Fibroblast of skin of left biceps (primary cell): ENCODE measurements around the gene YIPF2.
"Not testable (repeated sequence)": the region's sequence is repeated elsewhere in the genome, so short reads cannot be mapped to it uniquely, and the experiment has no call there.

ENCODE experiments used
- DNase-seq, 2 experiments: peaks; one replicate each; pipeline ENCODE4 v3.0.0-alpha.2; 2013; ENCODE audit warnings: low read depth in 2 of 2

YIPF2 gene

GRCh38 chr19:10911579-10912363 is 16.7 kb downstream of the YIPF2 start:
- no peak for DNase-seq

GRCh38 chr19:10908380-10908960 is 20.0 kb downstream of the YIPF2 start:
- DNase-seq, result no peak

GRCh38 chr19:10907925-10908324 is 20.5 kb downstream of the YIPF2 start:
- no peak for DNase-seq

- DNase-seq, result no peak
Observed at GRCh38 chr19:10899151-10899653, 29.2 kb downstream of the YIPF2 start.

DNA sequence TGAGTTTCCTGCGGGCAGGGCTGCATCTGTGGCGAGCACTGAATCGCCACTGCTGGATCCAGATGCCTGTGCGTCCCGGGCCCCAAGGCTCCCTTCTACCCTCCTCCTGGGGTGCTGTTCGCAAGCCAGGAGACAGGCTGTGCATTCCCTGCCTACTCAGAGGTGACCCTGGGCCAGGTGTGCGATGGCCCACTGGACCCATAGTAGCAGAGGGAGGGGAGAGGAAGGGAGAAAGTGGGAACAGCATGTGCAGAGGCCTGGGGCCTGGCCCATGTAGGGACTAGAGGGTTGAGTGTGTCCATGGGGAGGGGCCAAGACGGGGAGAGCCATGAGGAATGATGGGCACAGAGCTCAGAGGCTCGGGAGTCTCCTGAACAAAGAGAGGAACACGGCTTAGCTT is 29.8 kb downstream of the YIPF2 start:
- DNase-seq, result no peak

- no peak for DNase-seq
Observed at GRCh38 chr19:10896851-10897526, 31.4 kb downstream of the YIPF2 start.

DNA sequence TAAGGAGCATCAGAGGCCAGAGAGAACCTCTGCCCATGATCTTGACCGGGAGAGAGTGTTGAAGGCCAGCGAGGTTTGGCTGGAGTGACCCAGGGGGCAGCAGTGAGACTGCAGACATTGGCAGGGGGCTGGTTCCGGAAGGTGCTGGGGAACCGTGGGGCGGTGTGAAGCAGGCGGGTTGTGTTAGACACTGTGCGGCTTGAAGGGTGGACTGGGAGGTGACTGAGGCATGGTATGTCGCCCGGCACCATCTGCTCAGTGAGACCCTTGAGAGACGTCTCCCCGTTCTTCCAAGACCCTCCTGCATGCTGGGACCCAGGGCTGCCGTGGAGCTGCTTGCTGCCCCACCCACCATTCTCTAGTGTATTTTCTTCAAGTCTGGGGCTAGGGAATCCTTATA is 32.5 kb downstream of the YIPF2 start:
- no peak for DNase-seq

DNA sequence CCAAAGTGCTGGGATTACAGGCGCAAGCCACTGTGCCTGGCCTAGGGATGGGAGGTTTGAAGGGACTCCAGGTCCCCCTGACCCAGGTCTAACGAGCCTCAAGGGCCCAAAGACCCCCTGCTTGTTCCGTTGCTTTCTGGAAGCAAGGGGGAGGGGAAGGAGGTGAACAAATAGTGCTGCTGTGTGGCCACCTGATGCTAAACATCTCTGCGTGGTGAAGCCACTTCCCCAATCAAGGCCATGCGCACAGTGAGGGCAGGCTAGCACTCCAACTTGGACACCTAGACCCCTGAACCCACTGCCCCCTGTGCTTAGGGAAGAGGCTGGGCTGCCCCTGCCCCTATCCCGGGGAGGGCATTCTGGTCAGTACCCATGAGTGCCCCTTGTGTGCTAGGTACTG is 33.1 kb downstream of the YIPF2 start:
- no peak for DNase-seq

- DNase-seq, result no peak
Observed at GRCh38 chr19:10894911-10895213, 33.6 kb downstream of the YIPF2 start.

- DNase-seq, result no peak
Observed at GRCh38 chr19:10892256-10892655, 36.2 kb downstream of the YIPF2 start.

GRCh38 chr19:10891405-10892086 is 36.9 kb downstream of the YIPF2 start:
- DNase-seq, result no peak

GRCh38 chr19:10889880-10890279 is 38.6 kb downstream of the YIPF2 start:
- no peak for DNase-seq

DNA sequence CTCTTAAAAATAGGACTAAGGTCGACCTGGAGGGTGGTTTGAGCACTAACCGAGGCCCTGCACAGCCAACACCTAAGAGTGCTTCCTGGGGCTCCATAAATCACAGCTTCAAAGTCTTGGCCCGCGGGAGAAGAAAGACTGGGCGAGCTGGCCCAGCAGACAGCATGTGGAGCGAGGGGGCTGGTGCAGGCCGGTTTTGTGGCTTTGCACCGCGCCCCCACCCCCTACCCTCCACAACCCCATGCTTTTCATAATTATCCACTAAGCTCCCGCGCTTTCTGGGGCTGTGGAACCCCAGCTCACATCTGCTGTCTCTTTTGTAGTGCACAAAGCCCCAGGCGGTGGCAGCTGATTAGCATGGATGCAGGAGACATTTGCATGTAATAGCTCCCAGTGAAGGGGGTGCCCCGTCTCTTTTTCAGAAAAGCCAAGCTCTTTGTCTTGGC is 40.0 kb downstream of the YIPF2 start:
- no peak for DNase-seq

DNA sequence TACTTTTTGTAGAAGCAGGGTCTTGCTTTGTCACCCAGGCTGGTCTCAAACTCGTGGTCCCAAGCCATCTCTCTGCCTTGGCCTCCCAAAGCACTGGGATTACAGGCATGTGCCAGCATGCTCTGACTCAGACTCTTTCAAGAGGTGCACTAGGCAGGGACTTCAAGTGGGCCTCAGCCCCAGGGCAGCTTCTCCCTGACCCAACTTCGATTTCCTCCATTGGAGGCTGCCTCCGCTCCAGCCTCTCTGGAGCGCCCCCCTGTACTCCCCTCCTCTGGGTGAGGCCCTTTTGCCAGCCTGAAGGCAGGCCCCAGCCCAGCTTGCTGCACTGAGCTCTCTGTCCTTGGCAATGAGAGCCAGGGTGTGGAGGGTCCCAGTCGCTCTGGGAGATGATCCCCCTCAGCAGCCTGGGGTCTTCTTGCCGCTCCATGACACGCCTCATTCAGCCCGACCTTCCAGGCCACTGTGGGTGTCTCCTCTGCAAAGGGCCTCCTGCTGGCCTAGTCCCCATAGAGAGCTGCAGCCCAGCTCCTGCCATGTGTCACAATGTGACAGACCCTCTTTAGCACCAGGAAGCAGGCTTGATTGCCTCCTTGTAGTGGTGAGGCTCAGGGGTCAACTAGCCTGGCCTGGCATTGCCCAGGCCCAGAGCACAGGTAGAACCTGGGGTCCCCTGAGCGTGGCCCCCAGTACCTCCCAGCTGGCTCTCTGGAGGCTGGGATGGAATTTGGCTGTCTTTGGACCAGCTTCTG is 40.6 kb downstream of the YIPF2 start:
- DNase-seq, result no peak

DNA sequence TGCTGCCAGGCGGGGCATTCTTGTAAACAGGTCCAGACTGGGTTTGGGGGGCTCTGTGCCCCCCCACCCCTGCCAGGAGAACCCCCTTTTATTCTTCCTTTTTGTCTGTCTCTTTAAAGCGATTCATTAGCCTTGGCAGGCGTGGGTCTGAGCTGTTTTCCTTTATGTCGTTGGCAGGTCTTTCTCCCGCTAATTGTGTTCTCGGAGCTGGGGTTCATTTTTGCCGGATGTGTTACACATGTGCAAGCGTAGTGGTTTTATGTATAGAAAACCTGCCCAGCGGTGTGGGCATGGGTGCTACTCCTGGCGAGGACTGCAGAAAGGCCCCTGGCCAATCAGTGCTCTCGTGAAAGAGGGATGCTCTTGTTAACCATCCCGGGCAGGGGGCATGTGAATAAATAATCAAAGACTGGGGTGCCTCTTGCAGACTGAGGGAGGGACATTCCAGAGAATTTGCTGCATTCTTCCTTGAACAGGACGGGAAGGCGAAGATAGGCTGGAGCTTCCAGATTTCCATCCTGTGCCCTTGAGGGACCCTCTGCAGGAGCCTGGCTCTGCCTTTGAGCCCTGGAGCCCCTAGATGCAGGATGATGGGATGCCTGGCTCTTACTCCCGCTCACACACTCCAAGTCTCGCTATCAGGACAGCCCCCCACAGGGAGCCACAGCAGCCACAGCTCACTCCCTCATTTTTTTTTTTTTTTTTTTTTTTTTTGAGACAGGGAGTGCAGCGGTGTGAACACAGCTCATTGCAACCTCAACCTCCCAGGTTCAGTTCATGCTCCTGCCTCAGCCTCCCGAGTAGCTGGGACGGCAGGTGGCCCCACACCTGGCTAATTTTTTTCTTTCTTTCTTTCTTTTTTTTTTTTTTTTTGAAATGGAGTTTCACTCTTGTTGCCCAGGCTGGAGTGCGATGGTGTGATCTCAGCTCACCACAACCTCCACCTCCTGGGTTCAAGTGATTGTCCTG is 43.0 kb downstream of the YIPF2 start:
- no peak for DNase-seq

DNA sequence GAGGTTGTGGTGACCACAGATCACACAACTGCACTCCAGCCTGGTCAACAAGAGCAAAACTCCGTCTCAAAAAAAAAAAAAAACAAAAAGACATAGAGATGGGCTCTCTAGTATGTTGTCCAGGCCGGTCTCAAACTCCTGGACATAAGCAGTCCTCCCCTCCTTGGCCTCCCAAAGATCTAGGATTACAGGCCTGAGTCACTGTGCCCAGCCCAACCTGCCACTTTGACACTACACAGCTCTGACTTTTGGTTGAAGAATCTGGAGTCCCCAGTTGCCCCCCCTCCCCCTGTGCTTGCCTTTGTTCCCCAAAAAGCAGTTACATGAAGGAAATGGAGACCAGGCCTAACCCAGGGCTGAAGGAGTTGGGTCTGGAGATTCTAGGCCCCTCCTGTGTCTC is 44.2 kb downstream of the YIPF2 start:
- no peak for DNase-seq

- no peak for DNase-seq
Observed at GRCh38 chr19:10882108-10882457, 46.4 kb downstream of the YIPF2 start.

- no peak for DNase-seq
Observed at GRCh38 chr19:10881403-10882107, 46.9 kb downstream of the YIPF2 start.

DNA sequence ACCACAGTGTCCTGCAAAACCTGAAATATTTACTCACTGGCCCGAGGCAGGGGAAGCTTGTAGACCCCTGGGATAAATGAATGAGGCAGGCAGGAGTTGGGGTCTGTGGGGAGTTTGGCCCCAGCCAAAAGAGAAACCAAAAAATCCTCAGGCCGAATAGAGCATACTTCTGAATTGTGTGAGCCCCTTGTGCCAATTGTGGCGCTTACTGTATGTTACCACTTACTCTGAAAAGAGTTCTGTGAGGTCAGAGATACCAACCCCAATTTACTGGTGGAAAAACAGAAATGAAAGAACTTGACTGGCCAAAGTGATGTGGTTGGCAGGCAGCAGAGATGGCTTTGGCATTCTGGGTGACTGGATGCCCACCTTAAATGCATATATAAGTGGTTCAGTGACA is 50.2 kb downstream of the YIPF2 start:
- no peak for DNase-seq

DNA sequence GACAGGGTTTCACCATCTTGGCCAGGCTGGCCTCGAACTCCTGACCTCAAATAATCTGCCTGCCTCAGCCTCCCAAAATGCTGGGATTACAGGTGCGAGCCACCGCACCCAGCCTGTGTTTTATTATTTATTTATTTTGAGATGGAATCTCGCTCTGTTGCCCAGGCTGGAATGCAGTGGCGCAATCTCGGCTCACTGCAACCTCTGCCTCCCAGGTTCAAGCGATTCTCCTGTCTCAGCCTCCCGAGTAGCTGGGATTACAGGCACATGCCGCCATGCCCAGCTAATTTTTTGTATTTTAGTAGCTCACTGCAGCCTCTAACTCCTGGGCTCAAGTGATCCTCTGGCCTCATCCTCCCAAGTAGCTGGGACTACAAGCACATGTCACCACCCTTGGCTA is 50.8 kb downstream of the YIPF2 start:
- not testable (repeated sequence) for DNase-seq
